WI38 (cell line): ENCODE measurements around the gene FREM1.

Source experiments
- H3K4me3 ChIP-seq: 2 replicates; pipeline ENCODE4 v1.5.1; 2011; ENCODE audit warnings: low read depth, mild to moderate bottlenecking, control low read depth, low read length
- TF ChIP-seq, protein P1 (sequence below): IDR thresholded peaks from 2 replicates; pipeline ENCODE4 v1.5.1; 2012; ENCODE audit warnings: low read depth, mild to moderate bottlenecking, control low read depth, low read length

FREM1 gene

GRCh38 chr9:14806941-14807520, 103.2 kb downstream of the FREM1 start:
- no peak overlapping the region for H3K4me3 ChIP-seq
- TF ChIP-seq, protein P1, sequence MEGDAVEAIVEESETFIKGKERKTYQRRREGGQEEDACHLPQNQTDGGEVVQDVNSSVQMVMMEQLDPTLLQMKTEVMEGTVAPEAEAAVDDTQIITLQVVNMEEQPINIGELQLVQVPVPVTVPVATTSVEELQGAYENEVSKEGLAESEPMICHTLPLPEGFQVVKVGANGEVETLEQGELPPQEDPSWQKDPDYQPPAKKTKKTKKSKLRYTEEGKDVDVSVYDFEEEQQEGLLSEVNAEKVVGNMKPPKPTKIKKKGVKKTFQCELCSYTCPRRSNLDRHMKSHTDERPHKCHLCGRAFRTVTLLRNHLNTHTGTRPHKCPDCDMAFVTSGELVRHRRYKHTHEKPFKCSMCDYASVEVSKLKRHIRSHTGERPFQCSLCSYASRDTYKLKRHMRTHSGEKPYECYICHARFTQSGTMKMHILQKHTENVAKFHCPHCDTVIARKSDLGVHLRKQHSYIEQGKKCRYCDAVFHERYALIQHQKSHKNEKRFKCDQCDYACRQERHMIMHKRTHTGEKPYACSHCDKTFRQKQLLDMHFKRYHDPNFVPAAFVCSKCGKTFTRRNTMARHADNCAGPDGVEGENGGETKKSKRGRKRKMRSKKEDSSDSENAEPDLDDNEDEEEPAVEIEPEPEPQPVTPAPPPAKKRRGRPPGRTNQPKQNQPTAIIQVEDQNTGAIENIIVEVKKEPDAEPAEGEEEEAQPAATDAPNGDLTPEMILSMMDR = no peak

DNA sequence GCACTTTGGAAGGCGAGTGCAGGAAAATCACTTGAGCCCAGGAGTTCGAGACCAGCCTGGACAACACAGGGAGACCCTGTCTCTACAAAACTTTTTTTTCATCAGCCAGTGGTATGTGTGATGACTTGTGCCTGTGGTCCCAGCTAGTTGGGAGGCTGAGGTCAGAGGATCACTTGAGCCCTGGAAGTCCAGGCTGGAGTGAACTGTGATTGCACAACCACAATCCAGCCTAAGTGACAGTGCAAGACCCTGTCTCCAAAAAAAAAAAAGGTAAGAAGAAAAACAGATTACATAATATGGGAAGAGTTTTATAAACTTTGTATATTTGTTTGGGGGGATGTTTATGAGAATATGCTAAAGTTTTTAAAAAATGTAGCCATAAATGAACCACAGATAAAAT, 111.2 kb downstream of the FREM1 start:
- TF ChIP-seq, protein P1 = no peak
- no peak overlapping the region for H3K4me3 ChIP-seq

- TF ChIP-seq, protein P1 = no peak
- H3K4me3 ChIP-seq = no peak overlapping the region
These were observed 112.8 kb downstream of the FREM1 start for GRCh38 chr9:14797435-14797834.

GRCh38 chr9:14793389-14793788, 116.8 kb downstream of the FREM1 start:
- H3K4me3 ChIP-seq = no peak overlapping the region
- TF ChIP-seq, protein P1 = no peak

DNA sequence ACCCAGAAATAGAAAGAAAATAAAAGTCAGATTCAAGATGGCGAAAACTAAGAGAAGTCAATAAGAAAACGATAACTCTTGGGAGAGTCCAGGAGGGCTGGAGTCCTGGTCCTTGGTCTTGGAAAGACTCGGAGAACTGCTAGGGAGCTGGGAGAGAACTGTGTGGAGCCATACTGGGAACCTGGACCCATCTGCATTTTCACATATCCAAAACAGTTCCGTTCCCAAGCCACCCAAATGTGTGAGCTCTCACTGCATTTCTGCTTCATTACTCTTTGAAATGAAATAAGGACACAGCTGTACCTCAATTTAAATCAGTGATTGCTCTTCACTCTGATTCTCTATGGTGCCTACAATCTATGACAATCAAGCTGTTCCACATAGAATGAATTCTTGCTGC, 119.6 kb downstream of the FREM1 start:
- TF ChIP-seq, protein P1 = no peak
- no peak overlapping the region for H3K4me3 ChIP-seq

- TF ChIP-seq, protein P1 = no peak
- no peak overlapping the region for H3K4me3 ChIP-seq
These were observed 121.4 kb downstream of the FREM1 start for GRCh38 chr9:14788846-14789245.

DNA sequence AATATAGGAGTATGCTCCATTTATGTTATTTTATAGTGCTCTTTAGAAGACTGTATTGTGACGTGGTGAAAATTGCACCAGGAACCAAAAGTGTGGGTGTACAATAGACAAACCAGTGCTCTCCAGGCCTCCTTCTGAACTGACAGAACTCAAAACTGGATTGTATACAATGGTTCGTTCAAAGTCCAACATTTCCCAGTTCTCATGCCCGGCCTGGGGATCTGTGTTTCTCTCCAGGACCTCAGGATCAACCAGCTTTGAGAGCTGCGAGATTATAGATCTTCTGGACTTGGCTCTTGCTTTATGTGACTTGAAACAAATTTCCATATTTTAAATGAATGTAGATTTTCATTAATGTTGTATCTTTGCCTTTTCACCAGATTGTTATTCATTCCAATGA, 126.9 kb downstream of the FREM1 start:
- TF ChIP-seq, protein P1 = no peak
- H3K4me3 ChIP-seq = no peak overlapping the region
